Prostate gland (tissue), 2 donors: ENCODE measurements around the gene DGCR8.

ENCODE experiments used
- POLR2AphosphoS5 ChIP-seq: sonication (generic); formaldehyde crosslinking; IDR thresholded peaks from one replicate; pipeline ENCODE4 v1.6.1; 2017; ENCODE audit warnings: antibody characterized with exemption
- TF ChIP-seq, protein P1 (sequence below), 4 experiments: fragments of 200-600 bp in 2 of 4; fragments of 450-650 bp in 2 of 4; sonication (generic) in 2 of 4; IDR thresholded peaks; 1 replicate in 3 of 4; 2 replicates in 1 of 4; pipeline ENCODE4 v1.5.1; 2016 to 2019; ENCODE audit warnings: antibody characterized with exemption in 4 of 4, mild to moderate bottlenecking in 2 of 4, moderate library complexity in 2 of 4

DNA sequence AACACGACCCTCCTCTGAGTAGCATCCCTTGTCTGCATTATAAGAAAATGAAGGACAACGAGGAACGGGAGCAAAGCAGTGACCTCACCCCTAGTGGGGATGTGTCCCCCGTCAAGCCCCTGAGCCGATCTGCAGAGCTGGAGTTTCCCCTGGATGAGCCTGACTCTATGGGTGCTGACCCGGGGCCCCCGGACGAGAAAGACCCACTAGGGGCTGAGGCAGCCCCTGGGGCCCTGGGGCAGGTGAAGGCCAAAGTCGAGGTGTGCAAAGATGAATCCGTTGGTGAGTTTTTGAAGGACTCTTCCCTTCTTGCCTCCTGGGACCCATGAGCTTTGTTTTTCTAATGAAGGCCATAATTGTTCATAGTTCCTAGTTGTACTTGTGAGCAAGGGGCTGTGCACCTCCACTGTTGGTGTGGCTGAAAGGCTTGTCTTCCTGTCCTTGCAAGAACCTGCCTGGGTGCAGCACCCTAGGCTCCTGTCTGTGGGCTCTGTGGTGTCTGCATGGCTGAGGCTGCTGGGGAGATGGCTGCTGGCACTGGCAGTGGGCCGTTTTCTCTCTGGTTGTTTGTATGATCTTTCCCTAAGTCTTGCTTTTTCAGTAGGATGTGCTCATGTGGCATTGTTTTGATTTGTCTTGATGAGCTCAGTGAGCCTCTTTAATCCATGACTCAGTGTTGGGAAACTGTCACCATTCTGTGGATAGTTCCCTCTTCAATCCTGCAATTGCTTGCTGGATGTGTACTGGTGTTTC is 10.1 kb downstream of the DGCR8 start:
- TF ChIP-seq, protein P1, sequence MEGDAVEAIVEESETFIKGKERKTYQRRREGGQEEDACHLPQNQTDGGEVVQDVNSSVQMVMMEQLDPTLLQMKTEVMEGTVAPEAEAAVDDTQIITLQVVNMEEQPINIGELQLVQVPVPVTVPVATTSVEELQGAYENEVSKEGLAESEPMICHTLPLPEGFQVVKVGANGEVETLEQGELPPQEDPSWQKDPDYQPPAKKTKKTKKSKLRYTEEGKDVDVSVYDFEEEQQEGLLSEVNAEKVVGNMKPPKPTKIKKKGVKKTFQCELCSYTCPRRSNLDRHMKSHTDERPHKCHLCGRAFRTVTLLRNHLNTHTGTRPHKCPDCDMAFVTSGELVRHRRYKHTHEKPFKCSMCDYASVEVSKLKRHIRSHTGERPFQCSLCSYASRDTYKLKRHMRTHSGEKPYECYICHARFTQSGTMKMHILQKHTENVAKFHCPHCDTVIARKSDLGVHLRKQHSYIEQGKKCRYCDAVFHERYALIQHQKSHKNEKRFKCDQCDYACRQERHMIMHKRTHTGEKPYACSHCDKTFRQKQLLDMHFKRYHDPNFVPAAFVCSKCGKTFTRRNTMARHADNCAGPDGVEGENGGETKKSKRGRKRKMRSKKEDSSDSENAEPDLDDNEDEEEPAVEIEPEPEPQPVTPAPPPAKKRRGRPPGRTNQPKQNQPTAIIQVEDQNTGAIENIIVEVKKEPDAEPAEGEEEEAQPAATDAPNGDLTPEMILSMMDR (IDR thresholded peaks at IDR 0.05) = no peak
- TF ChIP-seq POLR2AphosphoS5 = no peak
